Neural progenitor cell (in vitro differentiated cells): Measurements from ENCODE around the gene FBN2.

Source experiments
- EZH2 ChIP-seq: fragments of 200-600 bp; sonication (generic); IDR thresholded peaks from 2 replicates; pipeline ENCODE4 v1.6.1; 2017; ENCODE audit warnings: antibody characterized with exemption, mild to moderate bottlenecking, moderate library complexity
- TF ChIP-seq, protein P1 (sequence below): fragments of 200-600 bp; sonication (generic); IDR thresholded peaks from 2 replicates; pipeline ENCODE4 v1.5.1; 2017; ENCODE audit warnings: antibody characterized with exemption, mild to moderate bottlenecking

DNA sequence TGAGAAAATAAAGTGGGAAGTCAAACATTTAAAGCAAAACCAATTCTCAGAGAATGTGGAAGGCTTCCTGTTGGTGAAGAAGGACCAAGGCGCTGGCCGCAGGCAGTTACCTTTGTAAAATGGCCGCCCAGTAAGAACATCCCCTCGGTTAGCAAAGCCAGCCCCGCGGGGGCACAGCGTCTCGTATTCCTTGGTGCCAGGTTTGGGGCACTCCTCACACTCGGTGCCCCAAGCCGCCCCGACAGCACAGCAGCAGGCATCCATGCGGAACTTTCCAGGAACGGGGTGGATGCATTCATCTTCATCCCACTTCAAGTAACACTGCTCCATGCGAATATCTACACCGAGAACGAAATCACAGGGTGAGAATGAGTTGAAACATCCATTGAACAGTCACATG is 192.8 kb downstream of the FBN2 start:
- TF ChIP-seq EZH2, result no peak
- TF ChIP-seq, protein P1, sequence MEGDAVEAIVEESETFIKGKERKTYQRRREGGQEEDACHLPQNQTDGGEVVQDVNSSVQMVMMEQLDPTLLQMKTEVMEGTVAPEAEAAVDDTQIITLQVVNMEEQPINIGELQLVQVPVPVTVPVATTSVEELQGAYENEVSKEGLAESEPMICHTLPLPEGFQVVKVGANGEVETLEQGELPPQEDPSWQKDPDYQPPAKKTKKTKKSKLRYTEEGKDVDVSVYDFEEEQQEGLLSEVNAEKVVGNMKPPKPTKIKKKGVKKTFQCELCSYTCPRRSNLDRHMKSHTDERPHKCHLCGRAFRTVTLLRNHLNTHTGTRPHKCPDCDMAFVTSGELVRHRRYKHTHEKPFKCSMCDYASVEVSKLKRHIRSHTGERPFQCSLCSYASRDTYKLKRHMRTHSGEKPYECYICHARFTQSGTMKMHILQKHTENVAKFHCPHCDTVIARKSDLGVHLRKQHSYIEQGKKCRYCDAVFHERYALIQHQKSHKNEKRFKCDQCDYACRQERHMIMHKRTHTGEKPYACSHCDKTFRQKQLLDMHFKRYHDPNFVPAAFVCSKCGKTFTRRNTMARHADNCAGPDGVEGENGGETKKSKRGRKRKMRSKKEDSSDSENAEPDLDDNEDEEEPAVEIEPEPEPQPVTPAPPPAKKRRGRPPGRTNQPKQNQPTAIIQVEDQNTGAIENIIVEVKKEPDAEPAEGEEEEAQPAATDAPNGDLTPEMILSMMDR, result no peak
